ENCODE data around the gene CGAS. TPM values are rescaled to one million over a fixed set of nuclear protein-coding genes. Genes with fewer than 3 reads are reported as not detected.
"Not testable (repeated sequence)": the region's sequence is repeated elsewhere in the genome, so short reads cannot be mapped to it uniquely, and the experiment has no call there.

The CGAS gene
- total and polyA plus RNA-seq, 5 donors, result 0.79 to 2.9 (median 1.9) TPM

DNA sequence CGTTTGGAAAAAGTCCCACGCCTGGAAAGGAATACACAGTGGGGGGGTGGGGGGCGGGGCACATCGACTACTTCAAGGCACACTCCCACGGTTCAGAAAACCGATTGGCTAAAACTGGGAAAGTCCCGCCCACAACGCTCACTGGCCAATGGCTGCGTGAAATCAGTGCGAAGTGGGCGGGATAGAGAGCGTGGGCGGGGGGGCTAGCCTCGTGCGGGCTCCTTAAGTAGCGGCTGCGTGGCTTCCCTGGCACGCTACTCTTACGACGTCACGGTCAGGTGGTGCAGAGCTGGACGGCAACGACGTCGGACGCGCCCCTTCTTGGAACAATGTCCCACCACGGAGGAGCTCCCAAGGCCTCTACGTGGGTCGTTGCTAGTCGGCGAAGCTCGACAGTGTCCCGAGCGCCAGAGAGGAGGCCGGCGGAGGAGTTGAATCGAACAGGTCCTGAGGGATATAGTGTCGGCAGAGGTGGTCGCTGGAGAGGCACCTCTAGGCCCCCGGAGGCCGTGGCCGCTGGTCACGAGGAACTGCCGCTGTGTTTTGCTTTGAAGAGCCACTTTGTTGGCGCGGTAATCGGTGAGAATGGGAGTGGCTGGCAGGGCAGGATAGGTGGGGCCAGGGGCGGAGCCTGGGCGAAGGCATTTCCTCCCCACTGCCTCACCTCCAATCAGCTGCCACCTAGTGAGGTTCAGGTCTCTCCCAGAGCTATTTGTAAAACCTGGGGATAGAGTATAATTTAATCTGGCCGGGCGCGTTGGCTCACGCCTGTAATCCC lies 57.3 kb downstream of the CGAS start, which contains the start of gene DDX43:
DDX43 (plus strand) TSS at position 252 of the 778 bp plus-strand sequence; CDS start at position 330, 78 bp downstream.
- Histone ChIP-seq H3K4me3 (ENCODE audit: low read length) (no peak within 1 kb of the TSS), H3K4me1 (ENCODE audit: control insufficient read depth, insufficient read depth, low read length) (no peaks in the 10 kb centered on the region), H3K27ac (ENCODE audit: low read length) (no peak within 1 kb of the TSS), H3K9me3 (ENCODE audit: control insufficient read depth, low read length) (no peaks in the 10 kb centered on the region), H3K27me3 (ENCODE audit: control insufficient read depth, insufficient read depth) (no peaks in the 10 kb centered on the region)
- intact Hi-C loops (cut with DNase I), result no loop called here
- WGBS, result 79% methylated on average over 54 of the region's 54 CpGs
- ATAC-seq (peak; percentile 83 to 95), DNase-seq (peak; percentile 65 to 92 (median 82))

DNA sequence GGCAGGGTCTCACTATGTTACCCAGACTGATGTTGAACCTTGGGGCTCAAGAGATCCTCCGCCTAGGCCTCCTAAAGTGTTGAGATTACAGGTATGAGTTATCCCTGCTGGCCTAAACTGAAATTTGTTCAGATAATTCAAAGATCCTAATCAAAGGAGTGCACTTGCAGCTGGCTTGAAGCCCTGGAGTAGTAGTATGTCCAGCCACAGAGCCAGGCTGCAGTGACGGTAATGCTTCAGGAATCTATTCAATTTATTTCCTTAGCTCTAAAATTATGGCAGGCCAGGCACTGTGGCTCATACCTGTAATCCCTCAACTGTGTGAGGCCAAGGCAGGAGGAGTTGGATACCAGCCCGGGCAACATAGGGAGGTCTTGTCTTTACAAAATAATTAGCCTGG lies 58.8 kb downstream of the CGAS start:
- no peak for ATAC-seq
- intact Hi-C loops (cut with DNase I), result no loop called here
- no peak for DNase-seq
- Histone ChIP-seq H3K4me3 (ENCODE audit: low read length) (no peak overlapping the region), H3K27me3 (ENCODE audit: control insufficient read depth, insufficient read depth) (no peaks in the 10 kb centered on the region), H3K4me1 (ENCODE audit: control insufficient read depth, insufficient read depth, low read length) (no peaks in the 10 kb centered on the region), H3K9me3 (ENCODE audit: control insufficient read depth, low read length) (no peaks in the 10 kb centered on the region), H3K27ac (ENCODE audit: low read length) (no peak overlapping the region)
- WGBS, result 95% methylated on average over 3 of the region's 3 CpGs

DNA sequence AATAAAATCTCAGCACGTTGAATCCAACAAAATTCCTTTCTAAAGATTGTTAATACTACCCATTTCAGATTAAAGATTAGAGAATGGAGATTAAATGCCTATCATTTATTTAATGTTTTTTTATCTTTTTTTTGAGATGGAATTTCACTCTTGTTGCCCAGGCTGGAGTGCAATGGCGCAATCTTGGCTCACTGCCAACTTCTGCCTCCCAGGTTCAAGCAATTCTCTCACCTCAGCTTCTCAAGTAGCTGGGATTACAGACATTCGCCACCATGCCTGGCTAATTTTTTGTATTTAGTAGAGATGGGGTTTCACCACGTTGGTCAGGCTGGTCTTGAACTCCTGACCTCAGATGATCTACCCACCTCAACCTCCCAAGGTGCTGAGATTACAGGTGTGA lies 59.9 kb downstream of the CGAS start:
- H3K9me3 ChIP-seq (ENCODE audit: control insufficient read depth, low read length); DNase-seq; ATAC-seq; intact Hi-C loops (cut with DNase I); H3K4me1 ChIP-seq (ENCODE audit: control insufficient read depth, insufficient read depth, low read length); H3K27me3 ChIP-seq (ENCODE audit: control insufficient read depth, insufficient read depth); H3K4me3 ChIP-seq (ENCODE audit: low read length); H3K27ac ChIP-seq (ENCODE audit: low read length): not testable (repeated sequence)
- WGBS, result 71% methylated on average over 4 of the region's 4 CpGs

DNA sequence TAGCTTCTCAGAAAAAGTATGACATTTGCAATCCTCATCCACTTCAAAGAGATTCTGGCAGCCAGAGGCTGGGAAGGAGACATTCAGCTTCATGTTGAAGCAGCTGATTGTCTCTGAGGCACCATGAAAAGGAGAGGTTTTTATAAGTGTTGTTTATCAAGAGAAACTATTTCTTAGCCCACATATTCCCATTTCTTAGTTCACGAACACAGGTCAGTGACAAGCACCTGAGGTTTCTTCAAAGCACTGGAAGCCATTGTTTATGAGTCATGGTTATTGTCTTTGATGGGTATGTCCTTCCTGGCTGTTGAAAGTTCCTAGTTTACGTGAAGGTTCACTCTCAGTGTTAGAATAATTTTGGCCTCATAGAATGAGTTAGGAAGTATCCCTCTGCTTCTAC lies 60.4 kb downstream of the CGAS start:
- H3K27ac ChIP-seq (ENCODE audit: low read length), result no peak overlapping the region
- H3K4me1 ChIP-seq (ENCODE audit: control insufficient read depth, insufficient read depth, low read length), result no peaks in the 10 kb centered on the region
- H3K27me3 ChIP-seq (ENCODE audit: control insufficient read depth, insufficient read depth), result no peaks in the 10 kb centered on the region
- no peak overlapping the region for H3K4me3 ChIP-seq (ENCODE audit: low read length)
- DNase-seq (no peak), ATAC-seq (no peak)
- intact Hi-C loops (cut with DNase I), result no loop called here
- 65% methylated on average over 2 of the region's 2 CpGs for WGBS
- no peaks in the 10 kb centered on the region for H3K9me3 ChIP-seq (ENCODE audit: control insufficient read depth, low read length)

GRCh38 chr6:73389854-73390253 lies 62.2 kb downstream of the CGAS start:
- DNase-seq (no peak), ATAC-seq (no peak)
- WGBS, result 86% methylated on average over 10 of the region's 10 CpGs
- no peak overlapping the region for H3K4me3 ChIP-seq (ENCODE audit: low read length)
- H3K9me3 ChIP-seq (ENCODE audit: control insufficient read depth, low read length), result no peaks in the 10 kb centered on the region
- no peak overlapping the region for H3K27ac ChIP-seq (ENCODE audit: low read length)
- no peaks in the 10 kb centered on the region for H3K27me3 ChIP-seq (ENCODE audit: control insufficient read depth, insufficient read depth)
- intact Hi-C loops (cut with DNase I), result no loop called here
- H3K4me1 ChIP-seq (ENCODE audit: control insufficient read depth, insufficient read depth, low read length), result no peaks in the 10 kb centered on the region

DNA sequence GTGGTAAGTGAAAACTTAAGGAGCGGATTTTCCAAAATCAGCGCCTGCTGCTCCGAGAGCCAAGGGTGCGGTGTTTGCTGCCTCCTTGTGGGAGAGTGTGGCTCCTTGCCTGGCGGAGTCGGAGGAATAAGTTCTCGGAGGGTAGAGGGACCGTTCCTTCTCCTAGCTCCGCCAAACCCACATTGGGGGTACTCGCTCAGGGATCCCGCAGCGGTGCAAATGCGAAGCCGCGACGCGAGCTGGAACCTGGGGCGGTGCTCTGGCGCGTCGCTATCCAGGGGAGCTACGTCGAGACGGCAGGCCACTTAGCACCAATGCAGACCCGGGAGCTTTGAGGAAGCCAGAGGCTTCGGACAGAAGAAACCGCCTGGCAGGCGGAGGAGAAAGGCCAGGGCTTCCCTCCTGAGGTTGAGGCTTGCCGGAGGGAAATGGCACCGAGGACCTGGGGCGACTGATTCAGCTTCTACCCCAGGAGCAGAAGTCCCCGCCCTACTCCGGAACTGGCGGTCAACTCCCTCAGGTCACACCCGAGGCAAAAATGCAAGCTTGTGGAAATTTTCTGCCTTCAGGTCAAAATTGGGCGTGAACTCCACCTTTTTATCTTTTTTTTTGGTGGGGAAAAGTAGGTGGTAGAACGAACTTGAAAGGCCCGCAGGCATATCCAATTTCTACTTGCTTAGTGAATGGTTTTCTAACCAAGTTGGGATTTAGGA lies 63.1 kb downstream of the CGAS start:
- 3% methylated on average over 38 of the region's 38 CpGs for WGBS
- Histone ChIP-seq H3K4me1 (ENCODE audit: control insufficient read depth, insufficient read depth, low read length) (no peaks in the 10 kb centered on the region), H3K27ac (ENCODE audit: low read length) (no peak overlapping the region), H3K4me3 (ENCODE audit: low read length) (peak overlapping the region; percentile 53), H3K27me3 (ENCODE audit: control insufficient read depth, insufficient read depth) (no peaks in the 10 kb centered on the region), H3K9me3 (ENCODE audit: control insufficient read depth, low read length) (no peaks in the 10 kb centered on the region)
- DNase-seq (peak; percentile 62 to 79 (median 68)), ATAC-seq (peak; percentile 88 to 95)
- intact Hi-C loops (cut with DNase I), result no loop called here

DNA sequence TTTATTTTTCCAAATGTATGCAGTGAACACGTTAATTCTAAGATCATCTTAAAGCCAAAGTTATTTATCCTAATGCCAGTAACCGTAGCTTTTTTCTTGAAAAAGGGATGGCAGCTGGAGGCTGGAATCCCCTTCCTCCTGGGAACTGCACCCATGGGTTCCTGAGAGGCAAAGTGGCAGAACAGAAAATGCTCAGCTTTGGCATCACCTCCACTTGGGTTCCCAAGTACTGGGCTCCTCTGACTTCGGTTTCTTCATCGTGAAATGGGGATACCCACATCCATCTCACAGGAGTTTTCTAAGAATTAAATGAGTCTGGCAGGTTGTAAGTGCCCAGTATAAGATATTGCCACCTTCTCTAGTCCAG lies 63.7 kb downstream of the CGAS start:
- 46% methylated on average over 4 of the region's 4 CpGs for WGBS
- H3K4me1 ChIP-seq (ENCODE audit: control insufficient read depth, insufficient read depth, low read length), result no peaks in the 10 kb centered on the region
- intact Hi-C loops (cut with DNase I), result no loop called here

DNA sequence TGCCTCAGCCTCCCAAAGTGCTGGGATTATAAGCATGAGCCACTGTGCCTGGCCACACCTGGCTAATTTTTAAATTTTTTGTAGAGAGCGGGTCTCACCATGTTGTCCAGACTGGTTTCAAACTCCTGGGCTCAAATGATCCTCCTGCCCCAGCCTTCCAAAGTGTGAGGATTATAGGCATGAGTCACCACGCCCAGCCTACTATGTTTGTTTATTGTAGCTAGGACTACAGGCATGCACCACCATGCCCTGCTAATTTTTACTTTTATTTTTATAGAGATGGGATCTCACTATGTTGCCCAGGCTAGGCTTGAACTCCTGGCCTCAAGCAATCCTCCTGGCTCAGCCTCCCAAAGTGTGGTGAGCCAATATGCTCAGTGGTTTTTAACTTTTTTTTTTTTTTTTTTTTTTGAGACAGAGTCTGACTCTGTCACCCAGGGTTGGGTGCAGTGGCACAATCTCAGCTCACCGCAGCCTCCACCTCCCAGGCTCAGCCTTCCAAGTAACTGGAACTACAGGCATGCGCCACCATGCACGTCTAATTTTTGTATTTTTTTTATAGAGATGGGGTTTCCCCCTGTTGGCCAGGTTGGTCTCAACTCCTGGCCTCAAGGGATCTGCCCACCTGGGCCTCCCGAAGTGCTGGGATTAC lies 69.5 kb downstream of the CGAS start:
- ATAC-seq (no peak), DNase-seq (no peak)
- Histone ChIP-seq H3K27me3 (ENCODE audit: control insufficient read depth, insufficient read depth) (no peaks in the 10 kb centered on the region), H3K9me3 (ENCODE audit: control insufficient read depth, low read length) (no peaks in the 10 kb centered on the region), H3K27ac (ENCODE audit: low read length) (no peak overlapping the region), H3K4me1 (ENCODE audit: control insufficient read depth, insufficient read depth, low read length) (no peaks in the 10 kb centered on the region), H3K4me3 (ENCODE audit: low read length) (no peak overlapping the region)
- intact Hi-C loops (cut with DNase I), result no loop called here
- WGBS, result 90% methylated on average over 6 of the region's 6 CpGs

More for the DNA sequence above, 63.7 kb downstream of the CGAS start:
- Histone ChIP-seq H3K27ac (ENCODE audit: low read length) (no peak overlapping the region), H3K9me3 (ENCODE audit: control insufficient read depth, low read length) (no peaks in the 10 kb centered on the region), H3K4me3 (ENCODE audit: low read length) (peak overlapping the region; percentile 53), H3K27me3 (ENCODE audit: control insufficient read depth, insufficient read depth) (no peaks in the 10 kb centered on the region)
- no peak for DNase-seq
- peak in 1 of 2 donors; percentile 27 for ATAC-seq

DNA sequence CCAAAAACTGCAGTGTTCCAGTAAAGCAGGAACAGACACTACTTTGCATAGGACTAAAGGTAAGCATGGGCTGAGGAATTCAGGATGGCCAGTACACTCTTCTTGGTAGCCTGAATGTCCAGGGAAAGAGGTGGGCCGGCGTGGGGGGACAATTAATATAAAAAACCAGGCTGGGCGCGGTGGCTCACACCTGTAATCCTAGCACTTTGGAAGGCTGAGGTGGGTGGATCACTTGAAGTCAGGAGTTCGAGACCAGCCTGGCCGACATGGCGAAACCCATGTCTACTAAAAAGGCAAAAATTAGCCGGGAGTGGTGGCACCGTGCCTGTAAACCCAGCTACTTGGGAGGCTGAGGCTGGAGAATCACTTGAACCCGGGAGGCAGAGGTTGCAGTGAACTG lies 70.6 kb downstream of the CGAS start:
- intact Hi-C loops (cut with DNase I); H3K9me3 ChIP-seq (ENCODE audit: control insufficient read depth, low read length); DNase-seq; H3K4me1 ChIP-seq (ENCODE audit: control insufficient read depth, insufficient read depth, low read length); H3K27ac ChIP-seq (ENCODE audit: low read length); H3K4me3 ChIP-seq (ENCODE audit: low read length); H3K27me3 ChIP-seq (ENCODE audit: control insufficient read depth, insufficient read depth); ATAC-seq: not testable (repeated sequence)
- 93% methylated on average over 10 of the region's 10 CpGs for WGBS

DNA sequence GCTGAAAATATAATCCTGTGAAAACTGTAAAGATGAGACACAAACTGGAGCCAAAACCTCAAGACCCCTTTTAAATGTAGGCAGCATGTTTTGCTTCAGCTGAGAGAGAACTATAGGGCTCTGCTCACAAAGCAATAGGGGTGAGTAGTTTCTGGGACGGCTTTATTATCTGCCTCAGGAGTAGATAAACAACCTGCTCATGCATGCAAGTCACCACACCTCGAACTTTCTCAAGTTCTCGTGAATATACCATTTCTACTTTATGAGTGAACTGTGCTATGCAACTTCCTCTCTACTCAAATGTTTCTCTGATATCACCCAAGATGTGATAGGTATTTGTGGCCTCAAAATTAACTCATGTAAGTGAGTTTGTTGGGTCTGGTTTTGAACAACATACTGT lies 74.9 kb downstream of the CGAS start:
- WGBS, result 45% methylated on average over 3 of the region's 3 CpGs
- intact Hi-C loops (cut with DNase I), result no loop called here
- DNase-seq, result no peak
- H3K4me3 ChIP-seq (ENCODE audit: low read length), result no peak overlapping the region
- H3K9me3 ChIP-seq (ENCODE audit: control insufficient read depth, low read length), result no peaks in the 10 kb centered on the region
- no peak overlapping the region for H3K27ac ChIP-seq (ENCODE audit: low read length)
- H3K4me1 ChIP-seq (ENCODE audit: control insufficient read depth, insufficient read depth, low read length), result no peaks in the 10 kb centered on the region
- ATAC-seq, result no peak
- H3K27me3 ChIP-seq (ENCODE audit: control insufficient read depth, insufficient read depth), result no peaks in the 10 kb centered on the region

DNA sequence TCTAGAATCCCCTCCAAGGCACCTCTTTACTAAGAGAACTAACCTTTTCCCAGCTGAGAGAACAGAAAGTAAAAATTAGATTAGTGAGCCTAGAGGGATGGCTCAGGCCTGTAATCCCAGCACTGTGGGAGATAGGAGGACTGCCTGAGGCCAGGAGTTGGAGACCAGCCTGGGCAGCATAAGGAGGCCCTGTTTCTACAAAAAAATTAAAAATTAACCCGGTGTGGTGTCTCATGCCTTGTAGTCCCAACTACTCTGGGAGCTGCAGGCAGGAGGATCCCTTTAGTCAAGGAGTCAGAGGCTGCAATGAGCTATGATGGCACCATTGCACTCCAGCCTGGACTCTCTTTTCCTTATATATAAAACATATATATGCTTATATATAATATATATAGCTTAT lies 76.9 kb downstream of the CGAS start:
- no peaks in the 10 kb centered on the region for H3K27me3 ChIP-seq (ENCODE audit: control insufficient read depth, insufficient read depth)
- peaks cover 2% of the 10 kb centered on the region for H3K9me3 ChIP-seq (ENCODE audit: control insufficient read depth, low read length)
- H3K27ac ChIP-seq (ENCODE audit: low read length), result no peak overlapping the region
- H3K4me3 ChIP-seq (ENCODE audit: low read length), result no peak overlapping the region
- intact Hi-C loops (cut with DNase I), result no loop called here
- DNase-seq (no peak), ATAC-seq (no peak)
- no peaks in the 10 kb centered on the region for H3K4me1 ChIP-seq (ENCODE audit: control insufficient read depth, insufficient read depth, low read length)
- 82% methylated on average over 1 of the region's 1 CpG for WGBS
